Measurements from ENCODE around the gene ERLEC1.

The ERLEC1 gene

GRCh38 chr2:53811601-53812000, 24.8 kb downstream of the ERLEC1 start:
- Histone ChIP-seq H3K9ac (ENCODE audit: low read length) (no peak overlapping the region), H4K20me1 (ENCODE audit: insufficient read depth, low read length) (no peaks in the 10 kb centered on the region), H3K27me3 (ENCODE audit: insufficient read depth, low read length) (no peaks in the 10 kb centered on the region), H3K4me1 (ENCODE audit: insufficient read depth, low read length, severe bottlenecking) (no peaks in the 10 kb centered on the region), H3K4me3 (ENCODE audit: low read depth, low read length, poor library complexity, severe bottlenecking) (no peak overlapping the region), H3F3A (ENCODE audit: insufficient read depth, low read length) (no peaks in the 10 kb centered on the region), H3K9me3 (ENCODE audit: low read length) (no peaks in the 10 kb centered on the region), H3K9me2 (ENCODE audit: low read depth, low read length) (no peaks in the 10 kb centered on the region), H3K4me2 (ENCODE audit: low read length) (no peak overlapping the region), H2AFZ (ENCODE audit: low read length) (no peak overlapping the region), H3K36me3 (ENCODE audit: insufficient read depth, low read length) (peaks cover 69% of the 10 kb centered on the region), H3K79me2 (ENCODE audit: insufficient read depth, low read length) (no peaks in the 10 kb centered on the region), H3K27ac (ENCODE audit: low read depth, low read length, poor library complexity, severe bottlenecking) (no peak overlapping the region)
- TF ChIP-seq EZH2 (IDR thresholded peaks at IDR 0.05; ENCODE audit: borderline replicate concordance, low read length) (no peak), CTCF (IDR thresholded peaks at IDR 0.05; ENCODE audit: low read length) (no peak)

GRCh38 chr2:53813151-53813550, 26.3 kb downstream of the ERLEC1 start:
- H2AFZ ChIP-seq (ENCODE audit: low read length), result no peak overlapping the region
- no peaks in the 10 kb centered on the region for H3K79me2 ChIP-seq (ENCODE audit: insufficient read depth, low read length)
- H4K20me1 ChIP-seq (ENCODE audit: insufficient read depth, low read length), result no peaks in the 10 kb centered on the region
- H3K27ac ChIP-seq (ENCODE audit: low read depth, low read length, poor library complexity, severe bottlenecking), result no peak overlapping the region
- H3K9me3 ChIP-seq (ENCODE audit: low read length), result no peaks in the 10 kb centered on the region
- no peaks in the 10 kb centered on the region for H3K4me1 ChIP-seq (ENCODE audit: insufficient read depth, low read length, severe bottlenecking)
- no peak overlapping the region for H3K4me2 ChIP-seq (ENCODE audit: low read length)
- H3K9me2 ChIP-seq (ENCODE audit: low read depth, low read length), result no peaks in the 10 kb centered on the region
- no peak overlapping the region for H3K9ac ChIP-seq (ENCODE audit: low read length)
- H3F3A ChIP-seq (ENCODE audit: insufficient read depth, low read length), result no peaks in the 10 kb centered on the region
- H3K36me3 ChIP-seq (ENCODE audit: insufficient read depth, low read length), result peaks cover 71% of the 10 kb centered on the region
- TF ChIP-seq CTCF (IDR thresholded peaks at IDR 0.05; ENCODE audit: low read length) (no peak), EZH2 (IDR thresholded peaks at IDR 0.05; ENCODE audit: borderline replicate concordance, low read length) (no peak)
- H3K27me3 ChIP-seq (ENCODE audit: insufficient read depth, low read length), result no peaks in the 10 kb centered on the region
- no peak overlapping the region for H3K4me3 ChIP-seq (ENCODE audit: low read depth, low read length, poor library complexity, severe bottlenecking)

GRCh38 chr2:53818854-53819435, 32.1 kb downstream of the ERLEC1 start:
- Histone ChIP-seq H3K27ac (ENCODE audit: low read depth, low read length, poor library complexity, severe bottlenecking) (no peak overlapping the region), H3K9ac (ENCODE audit: low read length) (no peak overlapping the region), H3K4me3 (ENCODE audit: low read depth, low read length, poor library complexity, severe bottlenecking) (no peak overlapping the region), H3K79me2 (ENCODE audit: insufficient read depth, low read length) (no peaks in the 10 kb centered on the region), H3K9me3 (ENCODE audit: low read length) (no peaks in the 10 kb centered on the region), H3K27me3 (ENCODE audit: insufficient read depth, low read length) (no peaks in the 10 kb centered on the region), H3K4me1 (ENCODE audit: insufficient read depth, low read length, severe bottlenecking) (no peaks in the 10 kb centered on the region), H3K4me2 (ENCODE audit: low read length) (no peak overlapping the region), H2AFZ (ENCODE audit: low read length) (no peak overlapping the region), H3K36me3 (ENCODE audit: insufficient read depth, low read length) (peaks cover 37% of the 10 kb centered on the region), H4K20me1 (ENCODE audit: insufficient read depth, low read length) (no peaks in the 10 kb centered on the region), H3F3A (ENCODE audit: insufficient read depth, low read length) (no peaks in the 10 kb centered on the region), H3K9me2 (ENCODE audit: low read depth, low read length) (no peaks in the 10 kb centered on the region)
- no peak for TF ChIP-seq CTCF (IDR thresholded peaks at IDR 0.05; ENCODE audit: low read length)
- no peak for TF ChIP-seq EZH2 (IDR thresholded peaks at IDR 0.05; ENCODE audit: borderline replicate concordance, low read length)

Data from OCI-LY1 (cell line).